Neural crest cell (in vitro differentiated cells): ENCODE measurements around the gene FAF2. TPM values are rescaled to one million over a fixed set of nuclear protein-coding genes. Genes with fewer than 3 reads are reported as not detected.

Experiments used
- DNase-seq: peaks from one replicate; pipeline ENCODE4 v3.0.0; 2021; ENCODE audit warnings: low read depth, mixed read lengths, low spot score
- H3K27ac Mint-ChIP-seq: one replicate; pipeline ENCODE4 v1.8.0; 2021; ENCODE audit warnings: mild to moderate bottlenecking, mixed read lengths; ENCODE audit not compliant: unreplicated experiment
- H3K27me3 Mint-ChIP-seq: 2 replicates; pipeline ENCODE4 v1.8.0; 2021; ENCODE audit warnings: low read depth, mild to moderate bottlenecking, mixed read lengths
- H3K36me3 Mint-ChIP-seq: 2 replicates; pipeline ENCODE4 v1.8.0; 2021; ENCODE audit warnings: low read depth, mild to moderate bottlenecking, mixed read lengths
- H3K4me1 Mint-ChIP-seq: 2 replicates; pipeline ENCODE4 v1.8.0; 2021; ENCODE audit warnings: mixed read lengths
- H3K4me3 Mint-ChIP-seq: one replicate; pipeline ENCODE4 v1.8.0; 2021; ENCODE audit warnings: mild to moderate bottlenecking, mixed read lengths
- H3K9me3 Mint-ChIP-seq: 2 replicates; pipeline ENCODE4 v1.8.0; 2021; ENCODE audit warnings: mixed read lengths
- CTCF ChIP-seq: fragments of 200-600 bp; sonication (generic); conservative IDR thresholded peaks from 2 replicates; pipeline ENCODE4 v1.5.0; 2021; ENCODE audit warnings: antibody characterized with exemption, mild to moderate bottlenecking
- total RNA-seq: library from RNA; stranded (reverse); gene quantifications from 2 replicates; pipeline ENCODE4 v1.2.1, GENCODE V29; 2021

The FAF2 gene
- total RNA-seq, 1 donor from 2014 or later: 50.3 TPM

GRCh38 chr5:176552332-176552869, 104.2 kb downstream of the FAF2 start:
- Mint-ChIP-seq H3K27ac (no peak overlapping the region), H3K4me3 (no peak overlapping the region), H3K9me3 (no peaks in the 10 kb centered on the region), H3K36me3 (no peaks in the 10 kb centered on the region), H3K4me1 (peaks cover 13% of the 10 kb centered on the region), H3K27me3 (peaks cover 8% of the 10 kb centered on the region)
- TF ChIP-seq CTCF: no peak
- no peak for DNase-seq

GRCh38 chr5:176553260-176554085, 105.3 kb downstream of the FAF2 start:
- H3K36me3 Mint-ChIP-seq: no peaks in the 10 kb centered on the region
- no peak overlapping the region for H3K4me3 Mint-ChIP-seq
- TF ChIP-seq CTCF: no peak
- no peak for DNase-seq
- H3K9me3 Mint-ChIP-seq: no peaks in the 10 kb centered on the region
- H3K4me1 Mint-ChIP-seq: peaks cover 13% of the 10 kb centered on the region
- H3K27me3 Mint-ChIP-seq: peaks cover 4% of the 10 kb centered on the region
- H3K27ac Mint-ChIP-seq: peak overlapping the region; percentile 50

- peaks cover 13% of the 10 kb centered on the region for H3K4me1 Mint-ChIP-seq
- H3K36me3 Mint-ChIP-seq: no peaks in the 10 kb centered on the region
- H3K4me3 Mint-ChIP-seq: no peak overlapping the region
- no peak overlapping the region for H3K27ac Mint-ChIP-seq
- no peak for TF ChIP-seq CTCF
- no peak for DNase-seq
- H3K9me3 Mint-ChIP-seq: no peaks in the 10 kb centered on the region
- H3K27me3 Mint-ChIP-seq: peaks cover 8% of the 10 kb centered on the region
Measured at GRCh38 chr5:176557846-176558245, 109.7 kb downstream of the FAF2 start.

Other genes with a start within 250 kb of the FAF2 start
- 43.6 and 45.3 TPM in 2 replicates for gene SIMC1, start 210.0 kb upstream of the FAF2 start, total RNA-seq
- gene KIAA1191, start 86.6 kb upstream of the FAF2 start, total RNA-seq: 112 and 118 TPM in 2 replicates
- gene ARL10, start 82.9 kb upstream of the FAF2 start, total RNA-seq: 37.2 and 40.0 TPM in 2 replicates
- 40.9 and 42.4 TPM in 2 replicates for gene NOP16, start 59.8 kb upstream of the FAF2 start, total RNA-seq
- gene HIGD2A, start 59.6 kb upstream of the FAF2 start, total RNA-seq: 91.2 and 92.5 TPM in 2 replicates
- gene CLTB, start 31.8 kb upstream of the FAF2 start, total RNA-seq: 31.6 and 36.0 TPM in 2 replicates
- gene RNF44, start 89.0 kb downstream of the FAF2 start, total RNA-seq: 93.8 and 97.1 TPM in 2 replicates
- gene CDHR2, start 101.0 kb downstream of the FAF2 start, total RNA-seq: not detected in 2 replicates
- 35.9 and 39.0 TPM in 2 replicates for gene GPRIN1, start 161.8 kb downstream of the FAF2 start, total RNA-seq
- 0.40 and 0.96 TPM in 2 replicates for gene SNCB, start 182.1 kb downstream of the FAF2 start, total RNA-seq
- gene EIF4E1B, start 182.3 kb downstream of the FAF2 start, total RNA-seq: not detected in 2 replicates
- gene TSPAN17, start 199.1 kb downstream of the FAF2 start, total RNA-seq: 38.8 and 40.9 TPM in 2 replicates